ENCODE data around the gene CORO1C.

Gene CORO1C

GRCh38 chr12:108727161-108727560 is 4.2 kb downstream of the CORO1C start:
- H3K27ac ChIP-seq (ENCODE audit: insufficient read depth, low read depth, low read length, poor library complexity, severe bottlenecking), result no peak overlapping the region
- 98 to 100% methylated on average over 1 of the region's 1 CpG for WGBS, 2 experiments
- H3K36me3 ChIP-seq (ENCODE audit: control insufficient read depth, insufficient read depth, low read length), result no peaks in the 10 kb centered on the region
- no peaks in the 10 kb centered on the region for H3K27me3 ChIP-seq (ENCODE audit: control insufficient read depth, insufficient read depth, low read length, poor library complexity, severe bottlenecking)
- H3K4me3 ChIP-seq (ENCODE audit: insufficient read depth, low read depth, low read length), result no peak overlapping the region
- peaks cover 13% of the 10 kb centered on the region for H3K4me1 ChIP-seq (ENCODE audit: control insufficient read depth, insufficient read depth, low read length)
- H3K9me3 ChIP-seq (ENCODE audit: control insufficient read depth, low read length), result no peaks in the 10 kb centered on the region

DNA sequence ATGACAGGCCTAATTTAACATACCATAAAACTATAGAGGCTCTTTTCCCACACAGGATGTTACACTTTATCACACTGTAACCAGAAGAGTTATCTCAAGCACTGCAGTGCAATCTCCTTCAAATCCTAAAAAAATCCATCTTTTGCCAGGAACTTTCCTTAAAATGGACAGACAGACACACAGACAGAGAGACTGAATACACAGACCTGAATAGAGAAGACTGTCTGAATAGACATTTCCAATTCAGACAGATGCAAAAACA is 6.5 kb downstream of the CORO1C start:
- Histone ChIP-seq H3K9me3 (ENCODE audit: control insufficient read depth, low read length) (no peaks in the 10 kb centered on the region), H3K4me3 (ENCODE audit: insufficient read depth, low read depth, low read length) (no peak overlapping the region), H3K4me1 (ENCODE audit: control insufficient read depth, insufficient read depth, low read length) (peaks cover 16% of the 10 kb centered on the region), H3K27ac (ENCODE audit: insufficient read depth, low read depth, low read length, poor library complexity, severe bottlenecking) (no peak overlapping the region), H3K36me3 (ENCODE audit: control insufficient read depth, insufficient read depth, low read length) (no peaks in the 10 kb centered on the region), H3K27me3 (ENCODE audit: control insufficient read depth, insufficient read depth, low read length, poor library complexity, severe bottlenecking) (no peaks in the 10 kb centered on the region)

- Histone ChIP-seq H3K9me3 (ENCODE audit: control insufficient read depth, low read length) (no peaks in the 10 kb centered on the region), H3K36me3 (ENCODE audit: control insufficient read depth, insufficient read depth, low read length) (no peaks in the 10 kb centered on the region), H3K27me3 (ENCODE audit: control insufficient read depth, insufficient read depth, low read length, poor library complexity, severe bottlenecking) (no peaks in the 10 kb centered on the region), H3K4me1 (ENCODE audit: control insufficient read depth, insufficient read depth, low read length) (peaks cover 14% of the 10 kb centered on the region), H3K4me3 (ENCODE audit: insufficient read depth, low read depth, low read length) (no peak overlapping the region), H3K27ac (ENCODE audit: insufficient read depth, low read depth, low read length, poor library complexity, severe bottlenecking) (no peak overlapping the region)
- 80 to 92% methylated on average over 2 to 3 of the region's 3 CpGs for WGBS, 2 experiments
Measured at GRCh38 chr12:108724054-108724889, 7.0 kb downstream of the CORO1C start.

- Histone ChIP-seq H3K27ac (ENCODE audit: insufficient read depth, low read depth, low read length, poor library complexity, severe bottlenecking) (no peak overlapping the region), H3K9me3 (ENCODE audit: control insufficient read depth, low read length) (no peaks in the 10 kb centered on the region), H3K4me3 (ENCODE audit: insufficient read depth, low read depth, low read length) (no peak overlapping the region), H3K36me3 (ENCODE audit: control insufficient read depth, insufficient read depth, low read length) (no peaks in the 10 kb centered on the region), H3K4me1 (ENCODE audit: control insufficient read depth, insufficient read depth, low read length) (peaks cover 13% of the 10 kb centered on the region), H3K27me3 (ENCODE audit: control insufficient read depth, insufficient read depth, low read length, poor library complexity, severe bottlenecking) (no peaks in the 10 kb centered on the region)
- WGBS, 2 experiments, result 87 to 94% methylated on average over 5 of the region's 5 CpGs
Measured at GRCh38 chr12:108722992-108723766, 8.1 kb downstream of the CORO1C start.

DNA sequence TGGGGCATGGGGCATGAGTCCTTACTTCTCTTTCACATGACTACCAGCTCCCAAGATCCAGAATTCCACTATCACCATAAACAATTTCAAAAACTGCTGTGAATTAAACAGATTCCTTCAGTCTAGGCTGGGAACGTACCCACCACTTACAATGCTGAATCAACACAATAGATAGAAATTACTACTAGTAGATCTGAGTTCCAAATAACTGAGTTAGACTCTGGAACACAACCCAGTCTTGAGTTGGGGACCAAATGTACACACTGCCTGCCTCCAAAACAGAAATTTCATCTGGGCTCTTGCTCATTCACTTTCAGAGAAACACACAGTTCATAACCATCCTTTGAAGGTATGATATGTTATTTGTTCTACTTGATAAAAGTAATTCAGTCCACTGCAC is 8.9 kb downstream of the CORO1C start:
- no peak overlapping the region for H3K27ac ChIP-seq (ENCODE audit: insufficient read depth, low read depth, low read length, poor library complexity, severe bottlenecking)
- no peaks in the 10 kb centered on the region for H3K9me3 ChIP-seq (ENCODE audit: control insufficient read depth, low read length)
- peaks cover 13% of the 10 kb centered on the region for H3K4me1 ChIP-seq (ENCODE audit: control insufficient read depth, insufficient read depth, low read length)
- no peak overlapping the region for H3K4me3 ChIP-seq (ENCODE audit: insufficient read depth, low read depth, low read length)
- no peaks in the 10 kb centered on the region for H3K27me3 ChIP-seq (ENCODE audit: control insufficient read depth, insufficient read depth, low read length, poor library complexity, severe bottlenecking)
- 96 to 100% methylated on average over 1 of the region's 1 CpG for WGBS, 2 experiments
- no peaks in the 10 kb centered on the region for H3K36me3 ChIP-seq (ENCODE audit: control insufficient read depth, insufficient read depth, low read length)

GRCh38 chr12:108721824-108722223 is 9.5 kb downstream of the CORO1C start:
- no peak overlapping the region for H3K4me3 ChIP-seq (ENCODE audit: insufficient read depth, low read depth, low read length)
- H3K27me3 ChIP-seq (ENCODE audit: control insufficient read depth, insufficient read depth, low read length, poor library complexity, severe bottlenecking), result no peaks in the 10 kb centered on the region
- WGBS, 2 experiments, result 84 to 94% methylated on average over 2 of the region's 2 CpGs
- no peaks in the 10 kb centered on the region for H3K9me3 ChIP-seq (ENCODE audit: control insufficient read depth, low read length)
- H3K4me1 ChIP-seq (ENCODE audit: control insufficient read depth, insufficient read depth, low read length), result peaks cover 13% of the 10 kb centered on the region
- no peaks in the 10 kb centered on the region for H3K36me3 ChIP-seq (ENCODE audit: control insufficient read depth, insufficient read depth, low read length)
- no peak overlapping the region for H3K27ac ChIP-seq (ENCODE audit: insufficient read depth, low read depth, low read length, poor library complexity, severe bottlenecking)

DNA sequence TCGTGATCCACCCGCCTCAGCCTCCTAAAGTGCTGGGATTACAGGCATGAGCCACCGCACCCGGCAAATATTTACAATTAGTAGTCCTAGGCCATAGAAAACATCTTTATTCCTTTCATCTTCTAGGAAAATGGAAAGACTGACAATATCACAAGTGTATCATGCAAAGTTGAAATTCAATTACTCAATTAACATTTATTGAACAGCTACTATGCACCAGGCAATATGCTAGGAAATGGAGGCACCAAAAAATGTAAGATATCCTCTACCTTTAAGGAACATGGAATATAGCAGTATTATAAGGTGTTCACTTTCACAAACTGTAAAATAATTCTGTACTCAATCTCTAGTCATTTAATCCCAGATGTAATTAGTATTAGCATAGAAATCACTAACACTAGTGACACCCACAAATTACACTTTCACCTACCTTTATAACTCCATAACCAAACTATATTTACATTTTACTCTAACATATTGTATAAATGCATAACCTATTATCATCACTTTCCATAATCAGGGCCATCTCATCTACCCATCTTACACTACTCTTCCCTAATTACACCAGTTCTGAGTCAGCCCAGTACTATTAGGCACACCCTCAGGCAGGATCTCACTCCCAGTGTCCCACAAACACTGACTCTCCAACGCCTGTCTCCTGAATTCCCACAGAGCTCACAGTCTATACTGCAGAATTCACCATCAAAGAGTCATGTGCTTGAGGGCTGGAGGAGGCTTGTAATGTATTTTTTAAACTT is 10.4 kb downstream of the CORO1C start:
- no peak overlapping the region for H3K4me3 ChIP-seq (ENCODE audit: insufficient read depth, low read depth, low read length)
- H3K9me3 ChIP-seq (ENCODE audit: control insufficient read depth, low read length), result no peaks in the 10 kb centered on the region
- peaks cover 13% of the 10 kb centered on the region for H3K4me1 ChIP-seq (ENCODE audit: control insufficient read depth, insufficient read depth, low read length)
- H3K27ac ChIP-seq (ENCODE audit: insufficient read depth, low read depth, low read length, poor library complexity, severe bottlenecking), result no peak overlapping the region
- WGBS, 2 experiments, result 89 to 93% methylated on average over 5 of the region's 5 CpGs
- H3K36me3 ChIP-seq (ENCODE audit: control insufficient read depth, insufficient read depth, low read length), result peaks cover 4% of the 10 kb centered on the region
- H3K27me3 ChIP-seq (ENCODE audit: control insufficient read depth, insufficient read depth, low read length, poor library complexity, severe bottlenecking), result no peaks in the 10 kb centered on the region

- no peak overlapping the region for H3K27ac ChIP-seq (ENCODE audit: insufficient read depth, low read depth, low read length, poor library complexity, severe bottlenecking)
- no peaks in the 10 kb centered on the region for H3K27me3 ChIP-seq (ENCODE audit: control insufficient read depth, insufficient read depth, low read length, poor library complexity, severe bottlenecking)
- peaks cover 4% of the 10 kb centered on the region for H3K36me3 ChIP-seq (ENCODE audit: control insufficient read depth, insufficient read depth, low read length)
- no peaks in the 10 kb centered on the region for H3K9me3 ChIP-seq (ENCODE audit: control insufficient read depth, low read length)
- 84 to 86% methylated on average over 5 of the region's 5 CpGs for WGBS, 2 experiments
- no peak overlapping the region for H3K4me3 ChIP-seq (ENCODE audit: insufficient read depth, low read depth, low read length)
- H3K4me1 ChIP-seq (ENCODE audit: control insufficient read depth, insufficient read depth, low read length), result peaks cover 13% of the 10 kb centered on the region
Measured at GRCh38 chr12:108717243-108717642, 14.1 kb downstream of the CORO1C start.

GRCh38 chr12:108714866-108715265 is 16.5 kb downstream of the CORO1C start:
- Histone ChIP-seq H3K27ac (ENCODE audit: insufficient read depth, low read depth, low read length, poor library complexity, severe bottlenecking) (no peak overlapping the region), H3K36me3 (ENCODE audit: control insufficient read depth, insufficient read depth, low read length) (peaks cover 4% of the 10 kb centered on the region), H3K4me1 (ENCODE audit: control insufficient read depth, insufficient read depth, low read length) (peaks cover 9% of the 10 kb centered on the region), H3K4me3 (ENCODE audit: insufficient read depth, low read depth, low read length) (no peak overlapping the region), H3K27me3 (ENCODE audit: control insufficient read depth, insufficient read depth, low read length, poor library complexity, severe bottlenecking) (no peaks in the 10 kb centered on the region), H3K9me3 (ENCODE audit: control insufficient read depth, low read length) (no peaks in the 10 kb centered on the region)
- 91 to 93% methylated on average over 5 of the region's 5 CpGs for WGBS, 2 experiments

GRCh38 chr12:108713471-108713870 is 17.8 kb downstream of the CORO1C start:
- H3K27ac ChIP-seq (ENCODE audit: insufficient read depth, low read depth, low read length, poor library complexity, severe bottlenecking), result no peak overlapping the region
- WGBS, 2 experiments, result 84 to 89% methylated on average over 6 of the region's 6 CpGs

More at GRCh38 chr12:108713471-108713870, 17.8 kb downstream of the CORO1C start:
- Histone ChIP-seq H3K4me1 (ENCODE audit: control insufficient read depth, insufficient read depth, low read length) (peaks cover 9% of the 10 kb centered on the region), H3K4me3 (ENCODE audit: insufficient read depth, low read depth, low read length) (no peak overlapping the region), H3K36me3 (ENCODE audit: control insufficient read depth, insufficient read depth, low read length) (peaks cover 4% of the 10 kb centered on the region), H3K27me3 (ENCODE audit: control insufficient read depth, insufficient read depth, low read length, poor library complexity, severe bottlenecking) (no peaks in the 10 kb centered on the region), H3K9me3 (ENCODE audit: control insufficient read depth, low read length) (no peaks in the 10 kb centered on the region)

Data from ectodermal cell (in vitro differentiated cells).